Measurements from ENCODE around the gene NHLRC4. TPM values are rescaled to one million over a fixed set of nuclear protein-coding genes. Genes with fewer than 3 reads are reported as not detected.

Gene NHLRC4
- total and polyA plus RNA-seq, 9 of the 15 experiments (the other 6 are each of a cell fraction or from before 2014, with no cell fraction given): 0.24 to 3.7 (median 1.3) TPM; not detected in 2

- peaks cover 3 to 17% of the 10 kb centered on the region in 2 experiments; a peak in 4 of 5 replicates for H3K27me3 ChIP-seq (ENCODE audit: control insufficient read depth in 2 of 2, insufficient read depth in 2 of 2, low read length in 2 of 2)
- intact Hi-C loops (cut with micrococcal nuclease) (no loop called here), in situ Hi-C loops (cut with MboI) (no loop called here)
- peaks cover 2% of the 10 kb centered on the region; the same call in 1 of the 3 replicates for H3K36me3 ChIP-seq (ENCODE audit: control insufficient read depth, insufficient read depth, low read length)
- no peak for ATAC-seq
- H4K20me1 ChIP-seq (replicated peaks; ENCODE audit: control insufficient read depth, insufficient read depth, low read length): no peaks in the 10 kb centered on the region
- CTCF ChIA-PET (ENCODE audit: low intra/inter-chr PET ratio): no interaction called here
- no peak for TF ChIP-seq RFX5 (IDR thresholded peaks at IDR 0.05; ENCODE audit: low read depth, low read length)
- TF ChIP-seq KAT2B (IDR thresholded peaks at IDR 0.05; ENCODE audit: low read depth, low read length): no peak
- TF ChIP-seq HMG20A (CRISPR knock-in tag; conservative IDR thresholded peaks at IDR 0.05): no peak
- no peak for TF ChIP-seq NR3C1 (CRISPR knock-in tag; IDR thresholded peaks at IDR 0.05)
- H3K4me3 ChIP-seq: no peak overlapping the region
- DNase-seq (ENCODE audit: extremely low read depth in 1 of 4, low spot score in 3 of 4): no peak
- H3K9me3 ChIP-seq (replicated peaks; ENCODE audit: control insufficient read depth, insufficient read depth, low read depth, low read length): no peaks in the 10 kb centered on the region
- H3K27ac ChIP-seq (ENCODE audit: extremely low read depth, low read depth, low read length): no peak overlapping the region
- no peak overlapping the region for H3K9ac ChIP-seq (ENCODE audit: insufficient read depth in 1 of 2, low read depth in 2 of 2, low read length in 2 of 2)
- POLR2A ChIA-PET: interaction anchor here (0.6 to 1.0 kb wide), 2 partner anchors 32 to 1000 kb away, joined by 3 read pairs; partner anchors contain the start of gene CAPN15
- FAIRE-seq: no peak
- no peaks in the 10 kb centered on the region for H3K9me1 ChIP-seq (ENCODE audit: control insufficient read depth, insufficient read depth, low read length)
- no peaks in the 10 kb centered on the region for H3K79me2 ChIP-seq (ENCODE audit: control insufficient read depth, insufficient read depth, low read length)
- no peak overlapping the region for H3K4me2 ChIP-seq (ENCODE audit: insufficient read depth, low read length)
- no TSS peak for BruUV-seq (replicated peaks)
- WGBS (ENCODE audit: insufficient coverage, low coverage, missing lambda C conversion rate): 33% methylated on average over 10 of the region's 15 CpGs
- peaks cover 0 to 92% of the 10 kb centered on the region in 2 experiments; a peak in 2 of 5 replicates for H3K4me1 ChIP-seq (replicated peaks in 1 of 2; ENCODE audit: control insufficient read depth in 2 of 2, insufficient read depth in 2 of 2, low read length in 2 of 2)
- H2AFZ ChIP-seq (ENCODE audit: low read depth, low read length): no peak overlapping the region
Measured at GRCh38 chr16:559021-559380, 7.8 kb upstream of the NHLRC4 start.

GRCh38 chr16:559411-560203, 7.2 kb upstream of the NHLRC4 start:
- no peaks in the 10 kb centered on the region for H4K20me1 ChIP-seq (replicated peaks; ENCODE audit: control insufficient read depth, insufficient read depth, low read length)
- peaks cover 3 to 17% of the 10 kb centered on the region in 2 experiments; a peak in 4 of 5 replicates for H3K27me3 ChIP-seq (ENCODE audit: control insufficient read depth in 2 of 2, insufficient read depth in 2 of 2, low read length in 2 of 2)
- ATAC-seq: peak; percentile 7; the same call in 1 of the 3 replicates
- no peak overlapping the region for H3K4me3 ChIP-seq
- 38% methylated on average over 19 of the region's 62 CpGs for WGBS (ENCODE audit: insufficient coverage, low coverage, missing lambda C conversion rate)
- ChIA-PET CTCF (ENCODE audit: low intra/inter-chr PET ratio) (no interaction called here), POLR2A (interaction anchor here (0.6 to 1.0 kb wide), 2 partner anchors 8 to 32 kb away, joined by 3 read pairs; partner anchors contain the start of gene CAPN15)
- FAIRE-seq: no peak
- H2AFZ ChIP-seq (ENCODE audit: low read depth, low read length): no peak overlapping the region
- TF ChIP-seq MBD1 (CRISPR knock-in tag; IDR thresholded peaks at IDR 0.05) (no peak), NCOR1 (IDR thresholded peaks at IDR 0.05) (no peak), ZBTB7A (IDR thresholded peaks at IDR 0.05; ENCODE audit: borderline replicate concordance, control insufficient read depth, low read depth, low read length) (peak; percentile 48; the same call in 1 of the 2 replicates), ATF2 (CRISPR knock-in tag; IDR thresholded peaks at IDR 0.05) (no peak), ZFP30 (CRISPR knock-in tag; IDR thresholded peaks at IDR 0.05; ENCODE audit: borderline replicate concordance) (no peak)
- no peaks in the 10 kb centered on the region for H3K79me2 ChIP-seq (ENCODE audit: control insufficient read depth, insufficient read depth, low read length)
- H3K36me3 ChIP-seq (ENCODE audit: control insufficient read depth, insufficient read depth, low read length): no peaks in the 10 kb centered on the region
- H3K9me3 ChIP-seq (replicated peaks; ENCODE audit: control insufficient read depth, insufficient read depth, low read depth, low read length): no peaks in the 10 kb centered on the region
- no TSS peak for BruUV-seq (replicated peaks)
- no peak for DNase-seq (ENCODE audit: extremely low read depth in 1 of 4, low spot score in 3 of 4)
- intact Hi-C loops (cut with micrococcal nuclease) (no loop called here), in situ Hi-C loops (cut with MboI) (no loop called here)
- no peak overlapping the region for H3K9ac ChIP-seq (ENCODE audit: insufficient read depth in 1 of 2, low read depth in 2 of 2, low read length in 2 of 2)
- H3K9me1 ChIP-seq (ENCODE audit: control insufficient read depth, insufficient read depth, low read length): no peaks in the 10 kb centered on the region
- no peak overlapping the region for H3K27ac ChIP-seq (ENCODE audit: extremely low read depth, low read depth, low read length)
- no peak overlapping the region for H3K4me2 ChIP-seq (ENCODE audit: insufficient read depth, low read length)
- H3K4me1 ChIP-seq (replicated peaks in 1 of 2; ENCODE audit: control insufficient read depth in 2 of 2, insufficient read depth in 2 of 2, low read length in 2 of 2): peaks cover 0 to 95% of the 10 kb centered on the region in 2 experiments; a peak in 2 of 5 replicates
